Measurements from ENCODE around the gene ZFYVE28. TPM values are rescaled to one million over a fixed set of nuclear protein-coding genes. Genes with fewer than 3 reads are reported as not detected.

Gene ZFYVE28
- total RNA-seq, 1 donor from 2014 or later: 3.3 TPM

DNA sequence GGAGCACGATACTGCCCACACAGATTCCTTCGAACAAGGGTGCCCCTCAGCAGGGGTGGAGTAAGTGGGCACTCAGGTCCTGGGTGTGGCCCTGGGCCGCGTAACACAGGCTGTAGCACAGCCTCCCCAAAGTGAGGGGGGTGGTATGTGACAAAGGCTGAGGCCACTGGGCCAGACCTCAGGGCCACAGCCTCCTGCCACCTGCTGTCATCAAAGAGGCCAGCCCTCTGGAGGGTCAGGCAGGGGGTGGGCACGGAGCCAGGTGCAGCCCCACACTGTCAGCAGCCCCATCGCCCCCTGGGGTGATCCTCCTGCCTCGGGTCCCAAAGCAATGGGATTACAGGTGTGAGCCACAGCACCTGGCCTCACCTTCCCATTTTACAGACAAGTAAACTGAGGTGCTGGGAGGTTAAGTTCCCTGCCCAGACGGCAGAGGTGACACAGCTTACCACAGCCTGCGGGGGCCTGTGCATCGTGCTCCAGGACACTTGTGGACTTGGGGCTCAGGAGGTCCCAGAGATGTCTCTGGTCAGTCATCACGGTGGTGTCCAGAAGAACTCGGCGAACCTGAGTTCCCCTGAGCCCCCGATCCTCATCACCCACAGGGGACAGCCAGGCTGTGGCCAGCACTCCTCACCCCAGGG is 129.0 kb downstream of the ZFYVE28 start:
- no peaks in the 10 kb centered on the region for H3K4me1 Mint-ChIP-seq (ENCODE audit: low read depth)
- no peak overlapping the region for H3K27ac Mint-ChIP-seq
- TF ChIP-seq, protein P1, sequence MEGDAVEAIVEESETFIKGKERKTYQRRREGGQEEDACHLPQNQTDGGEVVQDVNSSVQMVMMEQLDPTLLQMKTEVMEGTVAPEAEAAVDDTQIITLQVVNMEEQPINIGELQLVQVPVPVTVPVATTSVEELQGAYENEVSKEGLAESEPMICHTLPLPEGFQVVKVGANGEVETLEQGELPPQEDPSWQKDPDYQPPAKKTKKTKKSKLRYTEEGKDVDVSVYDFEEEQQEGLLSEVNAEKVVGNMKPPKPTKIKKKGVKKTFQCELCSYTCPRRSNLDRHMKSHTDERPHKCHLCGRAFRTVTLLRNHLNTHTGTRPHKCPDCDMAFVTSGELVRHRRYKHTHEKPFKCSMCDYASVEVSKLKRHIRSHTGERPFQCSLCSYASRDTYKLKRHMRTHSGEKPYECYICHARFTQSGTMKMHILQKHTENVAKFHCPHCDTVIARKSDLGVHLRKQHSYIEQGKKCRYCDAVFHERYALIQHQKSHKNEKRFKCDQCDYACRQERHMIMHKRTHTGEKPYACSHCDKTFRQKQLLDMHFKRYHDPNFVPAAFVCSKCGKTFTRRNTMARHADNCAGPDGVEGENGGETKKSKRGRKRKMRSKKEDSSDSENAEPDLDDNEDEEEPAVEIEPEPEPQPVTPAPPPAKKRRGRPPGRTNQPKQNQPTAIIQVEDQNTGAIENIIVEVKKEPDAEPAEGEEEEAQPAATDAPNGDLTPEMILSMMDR (IDR thresholded peaks at IDR 0.05; ENCODE audit: unreplicated experiment): no peak
- no peak overlapping the region for H3K4me3 Mint-ChIP-seq (ENCODE audit: low read depth)
- no peaks in the 10 kb centered on the region for H3K27me3 Mint-ChIP-seq
- H3K36me3 Mint-ChIP-seq (ENCODE audit: insufficient read depth): peaks cover 2% of the 10 kb centered on the region
- no peak for DNase-seq (ENCODE audit: low spot score, unreplicated experiment)
- peaks cover 5% of the 10 kb centered on the region for H3K9me3 Mint-ChIP-seq (ENCODE audit: low read depth)

DNA sequence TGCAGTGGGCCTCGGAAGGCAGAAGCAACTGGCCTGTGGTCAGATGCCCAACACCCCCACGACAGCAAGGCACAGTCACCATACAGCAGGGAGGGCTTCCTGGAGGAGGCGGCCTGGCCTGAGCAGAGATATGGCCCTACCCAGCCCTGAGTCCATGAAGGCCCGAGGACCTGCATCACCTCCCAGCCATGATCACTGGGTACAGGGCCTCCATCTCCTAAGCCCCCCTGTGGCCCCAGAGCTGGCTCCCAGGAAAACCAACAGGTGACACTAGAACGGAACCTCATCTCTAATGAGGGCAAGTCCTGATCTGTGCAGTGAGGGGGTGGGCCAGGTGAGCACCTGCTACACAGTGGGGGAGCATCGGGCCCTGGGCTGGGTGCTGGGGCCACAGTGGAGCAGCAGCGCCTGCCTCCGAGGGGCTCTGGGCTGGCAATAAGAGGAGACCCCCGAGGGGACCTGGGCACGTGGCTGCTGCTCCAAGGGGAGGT is 130.3 kb downstream of the ZFYVE28 start:
- Mint-ChIP-seq H3K4me3 (ENCODE audit: low read depth) (no peak overlapping the region), H3K4me1 (ENCODE audit: low read depth) (no peaks in the 10 kb centered on the region), H3K27ac (no peak overlapping the region), H3K27me3 (peaks cover 2% of the 10 kb centered on the region), H3K36me3 (ENCODE audit: insufficient read depth) (no peaks in the 10 kb centered on the region), H3K9me3 (ENCODE audit: low read depth) (no peaks in the 10 kb centered on the region)
- no peak for DNase-seq (ENCODE audit: low spot score, unreplicated experiment)
- TF ChIP-seq, protein P1 (IDR thresholded peaks at IDR 0.05; ENCODE audit: unreplicated experiment): no peak

DNA sequence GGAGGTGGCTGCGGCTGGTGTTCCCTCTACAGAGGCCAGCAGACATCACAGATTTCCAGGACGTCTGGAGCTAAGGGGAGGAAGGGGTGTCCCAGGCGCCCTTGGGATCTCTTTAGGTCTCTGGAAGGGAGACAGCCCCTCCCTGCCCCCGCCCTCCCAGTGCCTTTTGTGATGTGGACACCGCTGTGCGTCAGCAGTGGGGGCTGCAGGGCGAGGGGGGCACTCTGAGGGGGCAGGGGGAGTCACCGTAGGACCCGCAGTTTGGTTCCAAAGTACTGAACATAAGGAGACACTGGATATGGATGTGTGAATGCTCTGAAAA is 130.9 kb downstream of the ZFYVE28 start:
- Mint-ChIP-seq H3K4me3 (ENCODE audit: low read depth) (no peak overlapping the region), H3K27ac (no peak overlapping the region), H3K36me3 (ENCODE audit: insufficient read depth) (no peaks in the 10 kb centered on the region), H3K4me1 (ENCODE audit: low read depth) (no peaks in the 10 kb centered on the region), H3K9me3 (ENCODE audit: low read depth) (no peaks in the 10 kb centered on the region), H3K27me3 (peaks cover 2% of the 10 kb centered on the region)
- no peak for DNase-seq (ENCODE audit: low spot score, unreplicated experiment)
- TF ChIP-seq, protein P1 (IDR thresholded peaks at IDR 0.05; ENCODE audit: unreplicated experiment): no peak

DNA sequence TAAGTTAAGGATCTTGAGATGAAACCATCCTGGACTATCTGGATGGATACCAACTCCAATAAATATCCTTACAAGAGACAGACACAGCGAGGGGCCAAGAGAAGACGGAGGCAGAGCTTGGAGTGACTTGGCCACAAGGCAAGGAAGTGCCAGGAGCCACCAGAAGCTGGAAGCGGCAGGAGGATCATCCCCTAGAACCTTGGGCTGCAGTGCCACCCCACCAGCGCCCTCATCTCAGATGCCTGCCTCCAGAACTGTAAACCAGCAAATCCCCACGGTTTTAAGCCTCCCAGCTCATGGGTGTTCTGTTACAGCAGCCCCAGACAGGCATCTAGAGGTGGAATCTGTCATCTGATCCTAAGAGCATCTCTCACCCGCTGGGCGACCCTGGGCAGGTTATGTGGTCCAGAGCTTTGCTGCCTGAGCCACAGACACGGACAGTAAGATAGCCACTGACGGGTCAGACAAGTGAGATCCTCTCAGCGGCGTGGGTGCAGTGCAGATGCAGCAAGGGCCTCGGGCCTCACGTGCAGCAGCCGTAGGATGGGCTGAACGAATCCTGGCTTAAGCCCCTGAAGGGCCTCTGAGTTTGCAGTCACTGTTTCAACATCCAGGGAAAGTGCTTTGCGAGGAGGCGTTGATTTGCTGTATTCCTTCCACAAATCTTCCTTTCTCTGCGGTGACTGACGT is 131.4 kb downstream of the ZFYVE28 start:
- no peaks in the 10 kb centered on the region for H3K36me3 Mint-ChIP-seq (ENCODE audit: insufficient read depth)
- peaks cover 2% of the 10 kb centered on the region for H3K27me3 Mint-ChIP-seq
- H3K27ac Mint-ChIP-seq: no peak overlapping the region
- H3K4me3 Mint-ChIP-seq (ENCODE audit: low read depth): no peak overlapping the region
- TF ChIP-seq, protein P1 (IDR thresholded peaks at IDR 0.05; ENCODE audit: unreplicated experiment): no peak
- H3K9me3 Mint-ChIP-seq (ENCODE audit: low read depth): no peaks in the 10 kb centered on the region
- DNase-seq (ENCODE audit: low spot score, unreplicated experiment): no peak
- no peaks in the 10 kb centered on the region for H3K4me1 Mint-ChIP-seq (ENCODE audit: low read depth)

DNA sequence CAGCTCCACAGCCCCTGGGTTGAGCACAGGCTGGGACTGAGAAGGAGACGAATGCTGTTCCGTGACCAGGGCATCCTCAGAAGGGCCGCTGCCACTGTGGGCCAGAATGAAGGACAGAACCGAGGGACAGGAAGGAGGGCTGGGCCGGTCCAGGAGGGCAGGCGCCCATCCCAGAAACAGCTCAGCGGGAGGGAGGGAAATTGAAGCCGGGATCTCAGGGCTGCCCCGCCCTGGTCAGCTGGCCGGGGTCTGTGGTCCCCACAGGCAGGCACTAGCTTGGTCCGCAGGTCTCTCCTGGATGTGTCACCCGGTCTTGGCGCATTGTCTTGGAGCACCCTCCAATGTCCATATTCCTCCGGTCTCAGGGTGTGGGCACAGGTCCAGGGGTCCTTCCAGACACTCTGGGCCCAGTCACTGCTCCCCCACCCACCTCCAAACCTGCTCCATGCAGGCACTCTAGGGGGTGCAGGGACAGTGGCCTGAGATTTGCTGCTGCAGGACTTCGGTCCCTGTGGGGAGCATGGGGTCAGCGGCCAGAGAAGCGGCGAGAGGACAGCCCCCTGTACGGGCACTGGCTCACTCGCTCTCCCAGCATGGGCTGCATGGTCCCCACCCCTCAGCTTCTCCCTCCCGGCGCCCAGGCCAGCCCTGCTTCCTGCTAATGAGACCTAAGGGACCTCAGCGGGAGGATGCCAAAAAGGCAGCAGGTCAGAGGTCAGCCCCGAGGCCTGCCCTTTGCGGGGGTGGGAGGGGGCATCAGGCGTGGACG is 132.6 kb downstream of the ZFYVE28 start:
- H3K27me3 Mint-ChIP-seq: peaks cover 2% of the 10 kb centered on the region

More for the DNA sequence above, 132.6 kb downstream of the ZFYVE28 start:
- no peak overlapping the region for H3K4me3 Mint-ChIP-seq (ENCODE audit: low read depth)
- H3K27ac Mint-ChIP-seq: no peak overlapping the region
- H3K36me3 Mint-ChIP-seq (ENCODE audit: insufficient read depth): no peaks in the 10 kb centered on the region
- no peaks in the 10 kb centered on the region for H3K9me3 Mint-ChIP-seq (ENCODE audit: low read depth)
- DNase-seq (ENCODE audit: low spot score, unreplicated experiment): no peak
- TF ChIP-seq, protein P1 (IDR thresholded peaks at IDR 0.05; ENCODE audit: unreplicated experiment): no peak
- H3K4me1 Mint-ChIP-seq (ENCODE audit: low read depth): no peaks in the 10 kb centered on the region
